HUES64 (cell line): ENCODE measurements around the gene CACNA1H.

Experiments used
- H3K27ac ChIP-seq: 2 replicates; pipeline ENCODE4 v1.7.0; 2013; ENCODE audit warnings: low read depth, low read length, inconsistent platforms
- H3K27me3 ChIP-seq: 2 replicates; pipeline ENCODE4 v1.6.1; 2013; ENCODE audit warnings: mild to moderate bottlenecking, low read length; ENCODE audit not compliant: insufficient read depth
- H3K36me3 ChIP-seq: 2 replicates; pipeline ENCODE4 v1.6.1; 2013; ENCODE audit warnings: mild to moderate bottlenecking, low read length; ENCODE audit not compliant: insufficient read depth
- H3K4me1 ChIP-seq: 2 replicates; pipeline ENCODE4 v1.6.1; 2013; ENCODE audit warnings: mild to moderate bottlenecking, low read length, moderate library complexity; ENCODE audit not compliant: insufficient read depth
- H3K4me3 ChIP-seq: 2 replicates; pipeline ENCODE4 v1.5.1; 2013; ENCODE audit warnings: mild to moderate bottlenecking, low read length, moderate library complexity
- H3K9ac ChIP-seq: 2 replicates; pipeline ENCODE4 v1.6.1; 2013; ENCODE audit warnings: mild to moderate bottlenecking, low read depth, low read length
- H3K9me3 ChIP-seq: 2 replicates; pipeline ENCODE4 v1.6.1; 2013; ENCODE audit warnings: low read depth, low read length; ENCODE audit not compliant: insufficient read depth
- WGBS: fragments of 150-250, 120-280 bp; methylation state at CpG from one replicate; pipeline ENCODE4 v1.1.7; 2013; ENCODE audit warnings: missing lambda C conversion rate; 5-methylcytosine and 5-hydroxymethylcytosine counted together

Gene CACNA1H

GRCh38 chr16:1212616-1213194 lies 59.8 kb downstream of the CACNA1H start:
- H3K4me3 ChIP-seq: no peak overlapping the region
- no peaks in the 10 kb centered on the region for H3K27me3 ChIP-seq
- peaks cover 42% of the 10 kb centered on the region for H3K36me3 ChIP-seq
- no peaks in the 10 kb centered on the region for H3K4me1 ChIP-seq
- H3K9ac ChIP-seq: no peak overlapping the region
- H3K27ac ChIP-seq: no peak overlapping the region
- no peaks in the 10 kb centered on the region for H3K9me3 ChIP-seq
- WGBS: 96% methylated on average over 40 of the region's 40 CpGs

- Histone ChIP-seq H3K9me3 (no peaks in the 10 kb centered on the region), H3K9ac (no peak overlapping the region), H3K27me3 (no peaks in the 10 kb centered on the region), H3K27ac (no peak overlapping the region), H3K4me3 (no peak overlapping the region), H3K36me3 (peaks cover 44% of the 10 kb centered on the region), H3K4me1 (no peaks in the 10 kb centered on the region)
- 96% methylated on average over 8 of the region's 8 CpGs for WGBS
These were observed 60.3 kb downstream of the CACNA1H start for GRCh38 chr16:1213231-1213630.

GRCh38 chr16:1213796-1214372 lies 61.0 kb downstream of the CACNA1H start:
- no peak overlapping the region for H3K27ac ChIP-seq
- H3K36me3 ChIP-seq: peaks cover 43% of the 10 kb centered on the region
- 94% methylated on average over 23 of the region's 25 CpGs for WGBS
- no peaks in the 10 kb centered on the region for H3K27me3 ChIP-seq
- H3K9me3 ChIP-seq: no peaks in the 10 kb centered on the region
- H3K4me1 ChIP-seq: no peaks in the 10 kb centered on the region
- H3K9ac ChIP-seq: no peak overlapping the region
- H3K4me3 ChIP-seq: no peak overlapping the region

GRCh38 chr16:1214719-1215118 lies 61.8 kb downstream of the CACNA1H start:
- no peaks in the 10 kb centered on the region for H3K9me3 ChIP-seq
- no peak overlapping the region for H3K9ac ChIP-seq
- peaks cover 41% of the 10 kb centered on the region for H3K36me3 ChIP-seq
- H3K4me3 ChIP-seq: no peak overlapping the region
- no peaks in the 10 kb centered on the region for H3K4me1 ChIP-seq
- no peaks in the 10 kb centered on the region for H3K27me3 ChIP-seq
- H3K27ac ChIP-seq: no peak overlapping the region
- WGBS: 93% methylated on average over 16 of the region's 16 CpGs

GRCh38 chr16:1215574-1216295 lies 62.8 kb downstream of the CACNA1H start:
- Histone ChIP-seq H3K27me3 (no peaks in the 10 kb centered on the region), H3K27ac (no peak overlapping the region), H3K36me3 (peaks cover 48% of the 10 kb centered on the region), H3K4me1 (no peaks in the 10 kb centered on the region), H3K9me3 (no peaks in the 10 kb centered on the region), H3K4me3 (no peak overlapping the region), H3K9ac (no peak overlapping the region)
- WGBS: 92% methylated on average over 32 of the region's 32 CpGs

GRCh38 chr16:1216296-1216619 lies 63.4 kb downstream of the CACNA1H start:
- Histone ChIP-seq H3K9me3 (no peaks in the 10 kb centered on the region), H3K27ac (no peak overlapping the region), H3K36me3 (peaks cover 45% of the 10 kb centered on the region), H3K9ac (no peak overlapping the region), H3K4me1 (no peaks in the 10 kb centered on the region), H3K4me3 (no peak overlapping the region), H3K27me3 (no peaks in the 10 kb centered on the region)
- WGBS: 90% methylated on average over 12 of the region's 12 CpGs

GRCh38 chr16:1216681-1217400 lies 63.9 kb downstream of the CACNA1H start:
- Histone ChIP-seq H3K4me1 (no peaks in the 10 kb centered on the region), H3K9me3 (no peaks in the 10 kb centered on the region), H3K36me3 (peaks cover 43% of the 10 kb centered on the region), H3K4me3 (no peak overlapping the region), H3K9ac (no peak overlapping the region), H3K27me3 (no peaks in the 10 kb centered on the region), H3K27ac (no peak overlapping the region)
- 94% methylated on average over 32 of the region's 32 CpGs for WGBS

GRCh38 chr16:1217526-1217925 lies 64.6 kb downstream of the CACNA1H start:
- Histone ChIP-seq H3K27me3 (no peaks in the 10 kb centered on the region), H3K4me1 (no peaks in the 10 kb centered on the region), H3K27ac (no peak overlapping the region), H3K9ac (no peak overlapping the region), H3K4me3 (no peak overlapping the region), H3K36me3 (peaks cover 43% of the 10 kb centered on the region), H3K9me3 (no peaks in the 10 kb centered on the region)
- 95% methylated on average over 24 of the region's 24 CpGs for WGBS

GRCh38 chr16:1218061-1218929 lies 65.4 kb downstream of the CACNA1H start:
- no peak overlapping the region for H3K9ac ChIP-seq
- H3K4me1 ChIP-seq: no peaks in the 10 kb centered on the region
- 93% methylated on average over 49 of the region's 49 CpGs for WGBS
- no peak overlapping the region for H3K4me3 ChIP-seq
- H3K9me3 ChIP-seq: no peaks in the 10 kb centered on the region
- H3K27ac ChIP-seq: no peak overlapping the region
- H3K27me3 ChIP-seq: no peaks in the 10 kb centered on the region
- peaks cover 43% of the 10 kb centered on the region for H3K36me3 ChIP-seq

GRCh38 chr16:1218930-1219611 lies 66.2 kb downstream of the CACNA1H start:
- Histone ChIP-seq H3K27me3 (no peaks in the 10 kb centered on the region), H3K36me3 (peaks cover 42% of the 10 kb centered on the region), H3K4me1 (no peaks in the 10 kb centered on the region), H3K4me3 (no peak overlapping the region), H3K27ac (no peak overlapping the region), H3K9me3 (no peaks in the 10 kb centered on the region), H3K9ac (no peak overlapping the region)
- WGBS: 92% methylated on average over 24 of the region's 24 CpGs
